Esophagus muscularis mucosa (tissue), 3 donors: ENCODE data around the gene ZNF511.

Experiments
- POLR2A ChIP-seq: fragments of 450-650 bp; IDR thresholded peaks from one replicate; pipeline ENCODE4 v1.6.1; 2017; ENCODE audit warnings: antibody characterized with exemption, moderate library complexity, mild to moderate bottlenecking, low read depth
- TF ChIP-seq, protein P1 (sequence below), 3 experiments: fragments of 200-600 bp in 2 of 3; fragments of 450-650 bp in 1 of 3; sonication (generic) in 2 of 3; IDR thresholded peaks; one replicate each; pipeline ENCODE4 v1.5.1; 2017 to 2019; ENCODE audit warnings: antibody characterized with exemption in 3 of 3, mild to moderate bottlenecking in 2 of 3, moderate library complexity in 1 of 3

GRCh38 chr10:133297504-133297903, 11.2 kb upstream of the ZNF511 start:
- TF ChIP-seq, protein P1, sequence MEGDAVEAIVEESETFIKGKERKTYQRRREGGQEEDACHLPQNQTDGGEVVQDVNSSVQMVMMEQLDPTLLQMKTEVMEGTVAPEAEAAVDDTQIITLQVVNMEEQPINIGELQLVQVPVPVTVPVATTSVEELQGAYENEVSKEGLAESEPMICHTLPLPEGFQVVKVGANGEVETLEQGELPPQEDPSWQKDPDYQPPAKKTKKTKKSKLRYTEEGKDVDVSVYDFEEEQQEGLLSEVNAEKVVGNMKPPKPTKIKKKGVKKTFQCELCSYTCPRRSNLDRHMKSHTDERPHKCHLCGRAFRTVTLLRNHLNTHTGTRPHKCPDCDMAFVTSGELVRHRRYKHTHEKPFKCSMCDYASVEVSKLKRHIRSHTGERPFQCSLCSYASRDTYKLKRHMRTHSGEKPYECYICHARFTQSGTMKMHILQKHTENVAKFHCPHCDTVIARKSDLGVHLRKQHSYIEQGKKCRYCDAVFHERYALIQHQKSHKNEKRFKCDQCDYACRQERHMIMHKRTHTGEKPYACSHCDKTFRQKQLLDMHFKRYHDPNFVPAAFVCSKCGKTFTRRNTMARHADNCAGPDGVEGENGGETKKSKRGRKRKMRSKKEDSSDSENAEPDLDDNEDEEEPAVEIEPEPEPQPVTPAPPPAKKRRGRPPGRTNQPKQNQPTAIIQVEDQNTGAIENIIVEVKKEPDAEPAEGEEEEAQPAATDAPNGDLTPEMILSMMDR (IDR thresholded peaks at IDR 0.05) = no peak
- no peak for TF ChIP-seq POLR2A
